ENCODE measurements around the gene LECT2.
A peak's percentile ranks its signal among the peaks of the same experiment; 100 is the strongest.

Gene LECT2

GRCh38 chr5:135954899-135955298, at the start of gene LECT2:
TSS of gene LECT2 (minus strand) at chr5:135954983. CDS start at chr5:135954833, 150 bp downstream.
- DNase-seq (ENCODE audit: low spot score): no peak

- DNase-seq (ENCODE audit: low spot score): peak; percentile 36
These were observed 49.7 kb upstream of the LECT2 start for GRCh38 chr5:136004436-136004835.

DNA sequence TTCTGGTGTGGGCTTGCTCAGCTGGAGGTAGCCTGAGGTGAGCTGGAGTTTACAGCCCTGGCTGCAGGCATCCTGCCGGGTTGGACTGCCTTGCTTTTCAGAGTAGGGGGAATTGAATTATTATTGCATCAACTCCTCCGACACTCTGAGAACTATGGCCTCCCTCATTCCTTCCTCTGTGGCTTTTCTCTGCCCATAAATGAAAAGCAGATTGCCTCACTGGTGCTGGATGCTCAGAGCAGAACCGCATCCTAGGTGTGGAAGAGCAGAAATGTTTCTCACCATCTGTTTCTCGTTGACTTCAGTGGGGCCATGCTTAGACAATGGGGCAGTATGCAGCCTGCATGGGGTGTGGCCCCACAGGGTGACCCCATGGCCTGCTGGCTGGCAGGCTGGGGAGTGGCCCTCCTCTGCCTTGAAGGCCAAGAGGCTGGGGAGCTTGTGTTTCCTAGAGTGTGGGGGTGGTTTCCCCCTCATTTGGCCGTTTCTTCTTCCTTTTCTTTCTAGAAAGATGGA, 46.7 kb upstream of the LECT2 start:
- peak; percentile 24 for DNase-seq (ENCODE audit: low spot score)

DNA sequence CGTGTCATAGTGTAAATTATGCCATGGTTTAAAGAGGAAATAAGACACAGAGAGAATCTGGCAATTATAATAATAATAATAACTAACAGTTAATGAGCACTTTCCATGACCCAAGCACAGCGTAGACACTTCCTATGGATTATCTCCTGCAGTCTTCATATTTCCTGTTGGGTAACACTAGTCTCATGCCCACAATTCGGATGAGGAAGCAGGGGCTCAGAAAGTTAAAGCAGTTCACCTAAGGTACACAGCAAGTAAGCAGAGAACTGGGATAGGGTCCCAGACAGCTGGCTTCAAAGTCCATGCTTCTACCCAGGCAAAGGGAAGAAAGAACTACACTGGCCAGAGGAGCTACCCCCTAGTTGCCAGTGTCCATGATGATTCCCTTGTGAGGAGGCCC, 46.1 kb upstream of the LECT2 start:
- no peak for DNase-seq (ENCODE audit: low spot score)

DNA sequence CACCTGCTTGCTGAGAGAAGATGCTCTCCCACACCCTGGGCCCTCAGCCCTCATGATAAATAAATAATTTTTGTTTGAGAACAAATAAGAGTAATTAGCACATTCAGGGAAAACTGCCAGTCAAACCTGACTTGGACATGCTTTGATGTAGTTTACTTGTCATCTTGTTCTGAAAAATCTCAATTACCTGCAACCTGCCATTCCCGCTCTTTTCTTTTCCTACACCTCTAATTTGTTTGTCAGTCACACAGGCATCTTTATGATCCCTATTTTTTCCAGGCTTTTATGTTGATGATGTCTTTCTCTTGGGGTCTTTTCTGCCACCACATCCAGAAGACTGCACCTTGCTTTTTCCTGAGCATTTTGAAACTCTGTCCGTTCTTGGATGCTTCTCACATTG, 45.4 kb upstream of the LECT2 start:
- DNase-seq (ENCODE audit: low spot score): no peak

DNA sequence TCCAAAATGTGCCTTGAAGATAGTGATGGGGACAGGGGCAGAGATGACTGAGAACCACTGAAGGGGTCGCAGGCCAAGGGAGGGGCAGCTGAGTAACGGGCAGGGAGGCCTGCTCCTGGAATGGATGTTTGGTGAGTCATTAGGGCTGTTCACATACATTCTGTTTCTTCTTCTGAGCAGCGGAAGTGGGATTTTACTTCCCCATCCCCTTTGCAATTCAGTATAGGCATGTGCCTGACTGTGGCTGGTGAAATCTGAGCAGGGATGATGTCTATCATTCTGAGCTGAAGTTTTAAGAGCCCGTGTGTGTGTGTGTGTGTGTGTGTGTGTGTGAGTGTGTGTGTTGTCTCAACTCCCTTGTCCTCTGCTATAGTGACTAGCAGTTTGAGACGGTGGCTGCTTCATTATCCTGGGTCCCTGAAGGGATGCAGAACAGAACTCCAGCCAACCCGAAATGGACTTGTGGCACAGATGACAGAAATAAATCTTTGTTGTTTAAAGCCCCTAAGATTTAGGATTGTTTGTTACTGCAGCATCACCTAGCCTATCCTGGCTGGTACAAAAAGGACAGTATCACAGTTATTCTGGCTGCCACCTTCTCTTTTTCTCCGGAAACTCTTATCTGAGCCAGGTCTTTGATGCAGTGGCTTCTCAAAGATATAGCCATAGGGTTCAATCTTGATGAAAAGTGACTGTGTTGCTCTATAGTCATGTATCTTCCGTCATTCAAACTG, 44.8 kb upstream of the LECT2 start:
- no peak for DNase-seq (ENCODE audit: low spot score)

DNA sequence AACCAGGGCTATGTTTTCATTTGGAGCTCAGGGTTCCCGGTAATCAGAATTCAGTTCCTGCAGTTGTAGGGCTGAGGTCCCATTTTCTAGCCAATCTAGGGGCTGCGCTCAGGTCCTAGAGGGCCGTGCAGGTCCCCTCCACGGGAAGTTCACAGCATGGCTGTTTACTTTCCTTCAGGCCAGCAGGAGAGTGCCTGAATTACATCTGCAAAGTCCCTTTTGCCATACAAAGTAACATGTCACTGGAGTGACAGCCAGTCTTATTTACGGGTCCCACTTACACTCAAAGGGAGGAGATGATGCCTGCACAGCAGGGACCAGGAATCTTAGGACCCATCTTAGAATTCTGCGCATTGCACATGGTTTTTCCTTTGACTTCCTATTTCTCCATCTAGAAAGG, 44.1 kb upstream of the LECT2 start:
- DNase-seq (ENCODE audit: low spot score): no peak

GRCh38 chr5:135997673-135998335, 43.0 kb upstream of the LECT2 start:
- no peak for DNase-seq (ENCODE audit: low spot score)

DNA sequence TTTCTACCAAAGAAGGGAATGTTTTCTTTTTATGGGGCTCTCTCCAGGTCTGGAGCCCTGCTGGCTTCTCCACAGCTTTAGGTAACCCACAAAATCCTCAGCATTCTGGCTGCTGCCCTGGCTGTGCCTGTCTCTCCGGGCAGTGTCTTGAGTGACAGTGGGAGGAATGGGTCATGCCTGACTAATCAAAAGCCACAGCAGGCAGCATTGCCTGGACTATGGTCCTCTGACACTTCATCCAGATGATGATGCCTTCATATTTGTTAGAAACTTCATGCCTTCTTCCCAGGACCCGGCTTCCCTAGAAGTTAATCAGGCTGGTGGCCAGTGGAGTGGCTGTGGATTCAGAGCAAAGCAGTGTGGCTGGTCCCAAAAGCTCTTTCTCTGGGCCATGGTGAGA, 41.8 kb upstream of the LECT2 start:
- DNase-seq (ENCODE audit: low spot score): peak; percentile 56

- DNase-seq (ENCODE audit: low spot score): no peak
These were observed 41.2 kb upstream of the LECT2 start for GRCh38 chr5:135995976-135996375.

- peak; percentile 33 for DNase-seq (ENCODE audit: low spot score)
These were observed 39.3 kb upstream of the LECT2 start for GRCh38 chr5:135993880-135994636.

DNA sequence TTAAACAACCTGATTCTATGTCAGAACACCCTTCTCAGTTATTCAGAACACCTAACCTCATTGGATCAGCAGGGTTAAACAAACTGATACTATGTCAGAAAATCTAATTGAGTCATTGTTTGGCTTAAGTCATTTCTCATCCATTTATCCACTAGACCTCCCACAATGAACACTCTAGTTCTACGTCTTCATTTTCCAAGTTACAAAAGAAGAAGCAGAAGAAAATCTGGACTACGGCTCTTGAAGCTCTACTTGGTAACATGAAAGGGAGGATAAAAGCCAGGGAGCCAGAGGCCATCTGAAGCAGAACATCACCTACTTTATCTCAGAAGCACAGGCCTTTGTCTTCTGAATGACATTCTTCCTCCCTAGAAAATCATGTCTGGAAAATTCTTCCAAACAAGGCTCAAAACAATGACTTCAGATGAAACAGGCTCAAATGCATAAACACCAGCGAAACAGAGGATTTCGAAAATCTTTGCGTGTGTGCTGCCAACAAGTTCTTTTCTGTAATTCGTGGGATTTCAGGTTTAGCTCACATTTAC, 38.6 kb upstream of the LECT2 start:
- no peak for DNase-seq (ENCODE audit: low spot score)

DNA sequence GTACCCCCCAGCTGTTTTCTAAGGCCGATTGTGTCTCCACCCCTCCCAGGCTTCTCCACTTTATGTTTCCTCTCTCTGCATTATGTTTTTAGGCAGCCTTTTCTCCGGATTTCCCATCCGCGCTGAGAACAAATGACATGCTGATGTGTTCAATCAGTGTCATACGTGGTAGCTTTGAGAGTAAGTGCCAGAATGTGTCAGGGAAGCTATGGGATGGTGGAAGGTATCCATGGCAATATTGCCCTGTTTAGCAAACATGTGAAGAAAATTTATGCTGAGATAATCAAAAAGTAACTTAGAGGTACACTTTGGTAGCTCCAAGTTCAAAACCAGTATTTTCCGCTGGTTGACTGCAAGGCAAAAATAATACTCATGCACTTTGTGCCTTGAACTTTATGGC, 36.6 kb upstream of the LECT2 start:
- DNase-seq (ENCODE audit: low spot score): no peak

- DNase-seq (ENCODE audit: low spot score): no peak
These were observed 35.9 kb upstream of the LECT2 start for GRCh38 chr5:135990528-135991255.

DNA sequence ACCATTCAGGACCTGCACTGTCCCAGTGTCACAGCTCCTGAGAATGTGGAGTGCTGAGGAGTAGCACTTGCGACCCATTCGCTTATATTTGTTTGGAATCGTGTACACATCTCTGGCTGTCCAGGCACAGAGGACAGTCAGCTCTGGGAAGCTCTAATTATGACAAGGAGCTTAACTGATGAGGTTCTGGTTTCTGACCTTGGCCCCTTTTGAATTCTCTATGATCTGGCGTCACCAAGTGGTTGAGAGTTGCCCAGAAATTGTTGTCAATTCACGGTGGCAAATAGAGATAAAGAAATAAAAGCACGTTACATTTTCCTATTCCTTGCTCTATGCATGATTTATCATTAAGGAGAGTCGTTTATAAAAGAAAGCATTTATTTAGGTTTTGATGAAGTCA, 34.9 kb upstream of the LECT2 start:
- DNase-seq (ENCODE audit: low spot score): no peak

GRCh38 chr5:135988546-135988945, 33.8 kb upstream of the LECT2 start:
- DNase-seq (ENCODE audit: low spot score): no peak

GRCh38 chr5:135986891-135987401, 32.2 kb upstream of the LECT2 start:
- DNase-seq (ENCODE audit: low spot score): peak; percentile 25

GRCh38 chr5:135986401-135986800, 31.6 kb upstream of the LECT2 start:
- no peak for DNase-seq (ENCODE audit: low spot score)

DNA sequence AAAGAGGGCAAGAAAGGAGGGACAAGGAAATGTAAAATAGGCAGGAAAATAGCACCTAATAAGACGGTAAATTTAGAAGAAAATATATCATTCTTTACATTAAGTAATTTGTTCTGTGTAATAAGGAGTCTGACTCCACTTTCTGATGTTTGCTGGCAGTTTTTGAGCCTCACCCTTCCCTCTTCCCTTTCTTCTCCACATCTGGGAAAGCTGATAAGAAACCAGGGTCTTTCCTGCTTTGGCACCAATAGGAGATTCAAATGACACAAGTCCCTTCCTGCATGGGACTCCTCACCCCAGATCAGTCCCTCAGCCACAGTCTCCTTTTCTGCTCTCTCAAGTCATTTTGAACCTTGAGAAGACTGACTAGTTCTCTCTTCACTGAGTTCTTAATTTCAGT, 31.2 kb upstream of the LECT2 start:
- no peak for DNase-seq (ENCODE audit: low spot score)

DNA sequence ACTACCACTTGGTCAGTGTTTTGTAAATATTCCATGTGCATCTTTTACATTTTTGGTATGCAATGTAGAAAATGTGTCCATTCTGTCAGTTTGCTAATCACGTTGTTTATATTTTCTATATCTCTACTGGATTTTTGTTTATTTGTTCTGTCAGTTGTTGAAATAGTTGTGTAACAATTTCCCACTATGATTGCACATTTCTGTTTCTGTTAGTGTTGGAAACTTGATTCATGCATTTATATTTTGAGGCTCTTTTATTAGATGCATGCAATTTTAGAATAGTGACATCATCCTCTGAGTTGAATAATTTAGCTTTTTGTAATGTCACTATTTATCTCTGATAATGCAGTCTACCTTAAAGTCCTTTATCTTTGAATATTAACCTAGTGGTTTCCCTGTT, 25.8 kb upstream of the LECT2 start:
- DNase-seq (ENCODE audit: low spot score): no peak

DNA sequence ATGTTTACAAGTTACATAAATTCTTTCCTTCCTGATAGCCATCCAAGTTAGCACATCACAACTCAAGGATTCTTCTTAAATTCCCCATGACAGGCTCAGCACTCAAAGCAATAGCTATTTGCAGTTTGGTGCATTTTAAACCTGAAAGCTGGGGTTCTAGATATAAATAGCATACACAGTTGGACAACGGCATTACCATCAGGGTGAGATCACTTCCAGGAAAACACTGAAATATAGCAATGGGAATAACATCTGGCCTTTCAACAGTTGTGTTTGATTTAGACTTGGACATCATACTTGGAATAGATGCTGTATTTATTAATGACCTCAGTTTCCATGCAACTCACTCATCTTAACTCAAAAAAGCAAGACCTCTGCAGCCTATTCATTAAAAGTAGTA, 24.7 kb upstream of the LECT2 start:
- DNase-seq (ENCODE audit: low spot score): peak; percentile 60

- no peak for DNase-seq (ENCODE audit: low spot score)
These were observed 24.2 kb upstream of the LECT2 start for GRCh38 chr5:135978993-135979392.

Measured in AG08396 (cell line).